CD4-positive, alpha-beta T cell treated with Interleukin-17A for 1 hour (primary cell): ENCODE measurements around the gene ZNF227.
"Not testable (repeated sequence)": the region's sequence is repeated elsewhere in the genome, so short reads cannot be mapped to it uniquely, and the experiment has no call there.

Source experiments
- DNase-seq: peaks from one replicate; pipeline ENCODE4 v3.0.0-alpha.2; 2020

The ZNF227 gene

GRCh38 chr19:44212250-44212865 lies at the start of gene ZNF227:
Gene ZNF227, plus strand, starts transcription at chr19:44212532. Its CDS starts 5,261 bp downstream, at chr19:44217793.
- DNase-seq, result peak; percentile 81

- no peak for DNase-seq
Observed at GRCh38 chr19:44163789-44164188, 48.5 kb upstream of the ZNF227 start.

GRCh38 chr19:44164327-44164672 lies 48.0 kb upstream of the ZNF227 start:
- no peak for DNase-seq

- DNase-seq, result peak; percentile 90
Observed at GRCh38 chr19:44164673-44165512, 47.4 kb upstream of the ZNF227 start, which contains the start of gene ZNF226. Gene ZNF226, plus strand, starts transcription at chr19:44165100. Its CDS starts 4,981 bp downstream, at chr19:44170081.

- DNase-seq, result not testable (repeated sequence)
Observed at GRCh38 chr19:44170660-44171059, 41.7 kb upstream of the ZNF227 start.

GRCh38 chr19:44176590-44176989 lies 35.7 kb upstream of the ZNF227 start:
- DNase-seq, result no peak

GRCh38 chr19:44180968-44181367 lies 31.4 kb upstream of the ZNF227 start:
- DNase-seq, result no peak

- no peak for DNase-seq
Observed at GRCh38 chr19:44182145-44182544, 30.2 kb upstream of the ZNF227 start.

- DNase-seq, result no peak
Observed at GRCh38 chr19:44190020-44190419, 22.3 kb upstream of the ZNF227 start.

GRCh38 chr19:44192127-44192526 lies 20.2 kb upstream of the ZNF227 start:
- no peak for DNase-seq

- DNase-seq, result no peak
Observed at GRCh38 chr19:44196772-44197171, 15.6 kb upstream of the ZNF227 start.

GRCh38 chr19:44202470-44202869 lies 9.9 kb upstream of the ZNF227 start:
- DNase-seq, result no peak

- no peak for DNase-seq
Observed at GRCh38 chr19:44202974-44203373, 9.4 kb upstream of the ZNF227 start.

- DNase-seq, result not testable (repeated sequence)
Observed at GRCh38 chr19:44203877-44204276, 8.5 kb upstream of the ZNF227 start.

GRCh38 chr19:44204772-44205171 lies 7.6 kb upstream of the ZNF227 start:
- no peak for DNase-seq

GRCh38 chr19:44207126-44207803 lies 5.1 kb upstream of the ZNF227 start:
- peak; percentile 88 for DNase-seq

GRCh38 chr19:44212866-44213346 lies 574 bp downstream of the ZNF227 start:
- DNase-seq, result no peak

- not testable (repeated sequence) for DNase-seq
Observed at GRCh38 chr19:44219926-44220325, 7.6 kb downstream of the ZNF227 start.

GRCh38 chr19:44220761-44221160 lies 8.4 kb downstream of the ZNF227 start:
- DNase-seq, result not testable (repeated sequence)

GRCh38 chr19:44221291-44221690 lies 9.0 kb downstream of the ZNF227 start:
- DNase-seq, result not testable (repeated sequence)

- DNase-seq, result no peak
Observed at GRCh38 chr19:44228318-44228717, 16.0 kb downstream of the ZNF227 start.

GRCh38 chr19:44232867-44233266 lies 20.5 kb downstream of the ZNF227 start:
- no peak for DNase-seq

- no peak for DNase-seq
Observed at GRCh38 chr19:44236384-44236783, 24.1 kb downstream of the ZNF227 start.

GRCh38 chr19:44252332-44252731 lies 40.0 kb downstream of the ZNF227 start:
- not testable (repeated sequence) for DNase-seq
